Measurements from ENCODE around the gene C14orf180.

- TF ChIP-seq, protein P1, sequence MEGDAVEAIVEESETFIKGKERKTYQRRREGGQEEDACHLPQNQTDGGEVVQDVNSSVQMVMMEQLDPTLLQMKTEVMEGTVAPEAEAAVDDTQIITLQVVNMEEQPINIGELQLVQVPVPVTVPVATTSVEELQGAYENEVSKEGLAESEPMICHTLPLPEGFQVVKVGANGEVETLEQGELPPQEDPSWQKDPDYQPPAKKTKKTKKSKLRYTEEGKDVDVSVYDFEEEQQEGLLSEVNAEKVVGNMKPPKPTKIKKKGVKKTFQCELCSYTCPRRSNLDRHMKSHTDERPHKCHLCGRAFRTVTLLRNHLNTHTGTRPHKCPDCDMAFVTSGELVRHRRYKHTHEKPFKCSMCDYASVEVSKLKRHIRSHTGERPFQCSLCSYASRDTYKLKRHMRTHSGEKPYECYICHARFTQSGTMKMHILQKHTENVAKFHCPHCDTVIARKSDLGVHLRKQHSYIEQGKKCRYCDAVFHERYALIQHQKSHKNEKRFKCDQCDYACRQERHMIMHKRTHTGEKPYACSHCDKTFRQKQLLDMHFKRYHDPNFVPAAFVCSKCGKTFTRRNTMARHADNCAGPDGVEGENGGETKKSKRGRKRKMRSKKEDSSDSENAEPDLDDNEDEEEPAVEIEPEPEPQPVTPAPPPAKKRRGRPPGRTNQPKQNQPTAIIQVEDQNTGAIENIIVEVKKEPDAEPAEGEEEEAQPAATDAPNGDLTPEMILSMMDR (IDR thresholded peaks at IDR 0.05), result no peak
- TF ChIP-seq EP300 (IDR thresholded peaks at IDR 0.05), result no peak
These were observed 53.2 kb downstream of the C14orf180 start for GRCh38 chr14:104632781-104633180.

All from ovary (tissue), 3 donors.